ENCODE results near the gene GNS. TPM values are rescaled to one million over a fixed set of nuclear protein-coding genes. Genes with fewer than 3 reads are reported as not detected.

GNS gene
- total RNA-seq, 1 experiment from 2014 or later, result 26.0 TPM

DNA sequence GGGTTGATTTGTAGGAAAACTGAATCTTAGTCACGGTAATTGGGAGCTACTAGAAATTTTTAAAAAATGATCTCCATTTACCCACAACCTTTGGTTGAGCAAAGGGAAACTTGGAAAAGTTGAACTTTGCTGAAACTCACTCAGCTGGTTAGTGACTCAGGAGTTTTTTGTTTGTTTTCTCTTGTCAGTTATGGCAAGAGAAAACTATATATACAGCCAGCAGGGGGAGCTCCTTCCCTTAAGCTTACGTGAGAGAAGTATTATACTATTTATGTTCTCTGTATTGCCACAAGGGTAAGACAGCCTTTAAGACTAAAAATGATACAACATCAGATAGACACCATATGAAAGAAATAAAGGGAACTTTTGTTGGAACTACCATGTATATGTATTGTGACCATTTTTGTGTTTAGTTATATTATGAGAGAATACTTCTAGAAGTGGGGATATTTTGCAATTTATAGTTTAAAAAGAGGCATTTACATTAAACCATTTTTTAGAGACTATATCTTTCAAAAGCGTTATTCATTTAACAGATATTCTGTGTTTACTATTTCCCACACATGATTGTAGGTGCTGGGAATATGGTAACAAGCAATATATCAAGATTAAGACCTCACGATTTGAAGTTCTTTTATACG, 37.1 kb upstream of the GNS start:
- Histone ChIP-seq H4K91ac (ENCODE audit: insufficient read length, low read depth, low read length) (no peak overlapping the region), H3K79me2 (ENCODE audit: insufficient read depth, low read length) (no peaks in the 10 kb centered on the region), H3K79me1 (ENCODE audit: insufficient read depth, low read depth, low read length, poor library complexity, severe bottlenecking) (no peaks in the 10 kb centered on the region), H2BK20ac (ENCODE audit: low read depth, low read length, poor library complexity, severe bottlenecking) (no peak overlapping the region), H3K9ac (ENCODE audit: extremely low read depth, insufficient read length, low read length) (no peak overlapping the region), H3K14ac (ENCODE audit: insufficient read depth, low read length) (no peak overlapping the region), H4K5ac (ENCODE audit: insufficient read length, low read depth, low read length) (no peak overlapping the region), H3K4me1 (ENCODE audit: insufficient read depth, low read length) (no peaks in the 10 kb centered on the region), H3K56ac (ENCODE audit: insufficient read length, low read depth, low read length) (no peak overlapping the region), H2AK5ac (ENCODE audit: insufficient read length, low read length) (no peak overlapping the region), H3K23ac (ENCODE audit: insufficient read length, low read depth, low read length) (no peak overlapping the region), H4K8ac (replicated peaks; ENCODE audit: insufficient read length, low read depth, low read length) (no peak overlapping the region), H2BK5ac (ENCODE audit: insufficient read length, low read length) (no peak overlapping the region), H3K4me2 (ENCODE audit: insufficient read depth, insufficient read length, low read length) (no peak overlapping the region), H2BK15ac (ENCODE audit: low read depth, low read length) (no peak overlapping the region), H3K27me3 (ENCODE audit: insufficient read depth, low read length) (no peaks in the 10 kb centered on the region), H2BK12ac (ENCODE audit: insufficient read length, low read depth, low read length) (no peak overlapping the region), H3K23me2 (ENCODE audit: insufficient read length, low read depth, low read length, poor library complexity, severe bottlenecking) (no peaks in the 10 kb centered on the region), H3K18ac (ENCODE audit: insufficient read length, low read depth, low read length) (no peak overlapping the region), H3K4ac (ENCODE audit: low read depth, low read length) (no peak overlapping the region), H3K27ac (ENCODE audit: insufficient read length, low read depth, low read length) (no peak overlapping the region), H3T11ph (ENCODE audit: low read length) (no peak overlapping the region), H4K20me1 (ENCODE audit: control insufficient read depth, insufficient read depth, insufficient read length) (no peaks in the 10 kb centered on the region), H2AFZ (ENCODE audit: low read length) (no peak overlapping the region), H3K9me3 (ENCODE audit: control insufficient read depth, low read depth, low read length) (no peaks in the 10 kb centered on the region), H2BK120ac (ENCODE audit: low read depth, low read length, poor library complexity, severe bottlenecking) (no peak overlapping the region)
- Mint-ChIP-seq H3K27ac (no peak overlapping the region), H3K4me1 (peaks cover 4 to 8% of the 10 kb centered on the region in 2 experiments), H3K27me3 (ENCODE audit: low read depth) (no peaks in the 10 kb centered on the region; the same call in 1 of the 2 replicates), H3K4me3 (no peak overlapping the region), H3K36me3 (ENCODE audit: insufficient read depth in 1 of 3, low read depth in 3 of 3) (no peaks in the 10 kb centered on the region; a peak in 1 of 7 replicates), H3K9me3 (no peaks in the 10 kb centered on the region; a peak in 1 of 5 replicates)
- TF ChIP-seq, protein P1, sequence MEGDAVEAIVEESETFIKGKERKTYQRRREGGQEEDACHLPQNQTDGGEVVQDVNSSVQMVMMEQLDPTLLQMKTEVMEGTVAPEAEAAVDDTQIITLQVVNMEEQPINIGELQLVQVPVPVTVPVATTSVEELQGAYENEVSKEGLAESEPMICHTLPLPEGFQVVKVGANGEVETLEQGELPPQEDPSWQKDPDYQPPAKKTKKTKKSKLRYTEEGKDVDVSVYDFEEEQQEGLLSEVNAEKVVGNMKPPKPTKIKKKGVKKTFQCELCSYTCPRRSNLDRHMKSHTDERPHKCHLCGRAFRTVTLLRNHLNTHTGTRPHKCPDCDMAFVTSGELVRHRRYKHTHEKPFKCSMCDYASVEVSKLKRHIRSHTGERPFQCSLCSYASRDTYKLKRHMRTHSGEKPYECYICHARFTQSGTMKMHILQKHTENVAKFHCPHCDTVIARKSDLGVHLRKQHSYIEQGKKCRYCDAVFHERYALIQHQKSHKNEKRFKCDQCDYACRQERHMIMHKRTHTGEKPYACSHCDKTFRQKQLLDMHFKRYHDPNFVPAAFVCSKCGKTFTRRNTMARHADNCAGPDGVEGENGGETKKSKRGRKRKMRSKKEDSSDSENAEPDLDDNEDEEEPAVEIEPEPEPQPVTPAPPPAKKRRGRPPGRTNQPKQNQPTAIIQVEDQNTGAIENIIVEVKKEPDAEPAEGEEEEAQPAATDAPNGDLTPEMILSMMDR (conservative IDR thresholded peaks at IDR 0.05), result peak; percentile 95
- peak; percentile 49 for DNase-seq
- WGBS (ENCODE audit: extremely low coverage, insufficient read length, low lambda C conversion rate), result no CpG with 5 or more reads among the region's 5 CpGs
